Liver (tissue), 10 donors: Measurements from ENCODE around the gene POTEB3. TPM values are rescaled to one million over a fixed set of nuclear protein-coding genes. Genes with fewer than 3 reads are reported as not detected.
"Not testable (repeated sequence)": the region's sequence is repeated elsewhere in the genome, so short reads cannot be mapped to it uniquely, and the experiment has no call there.

ENCODE experiments used
- DNase-seq: peaks from one replicate; pipeline ENCODE4 v3.0.0-alpha.2; 2017; ENCODE audit warnings: low spot score
- H3K27ac ChIP-seq, 2 donors: one replicate each; pipeline ENCODE4 v1.7.0; 2013; ENCODE audit warnings: inconsistent platforms in 2 of 2, low read length in 2 of 2, control low read depth in 1 of 2, low read depth in 1 of 2, mild to moderate bottlenecking in 1 of 2
- H3K27me3 ChIP-seq, 4 donors: one replicate each; pipeline versions ENCODE4 v1.6.1 to v1.7.0; 2013; ENCODE audit warnings: low read length in 3 of 4, inconsistent platforms in 1 of 4, mild to moderate bottlenecking in 1 of 4, moderate library complexity in 1 of 4; ENCODE audit not compliant: control insufficient read depth in 4 of 4, insufficient read depth in 4 of 4
- H3K36me3 ChIP-seq, 4 donors: one replicate each; pipeline versions ENCODE4 v1.6.1 to v1.7.0; 2013; ENCODE audit warnings: low read length in 3 of 4, mild to moderate bottlenecking in 3 of 4, low read depth in 1 of 4, moderate library complexity in 1 of 4; ENCODE audit not compliant: control insufficient read depth in 4 of 4, insufficient read depth in 3 of 4
- H3K4me1 ChIP-seq, 4 donors: one replicate each; pipeline versions ENCODE4 v1.6.1 to v1.7.0; 2013; ENCODE audit warnings: low read length in 3 of 4, mild to moderate bottlenecking in 3 of 4, moderate library complexity in 1 of 4; ENCODE audit not compliant: control insufficient read depth in 4 of 4, insufficient read depth in 4 of 4
- H3K4me3 ChIP-seq, 3 donors: one replicate each; pipeline versions ENCODE4 v1.6.1 to v1.7.0; 2013; ENCODE audit warnings: low read length in 3 of 3, control low read depth in 1 of 3, low read depth in 1 of 3, mild to moderate bottlenecking in 1 of 3
- H3K9ac ChIP-seq, 2 donors: one replicate each; pipeline ENCODE4 v1.7.0; 2013; ENCODE audit warnings: low read length in 2 of 2, mild to moderate bottlenecking in 2 of 2, moderate library complexity in 2 of 2, control low read depth in 1 of 2, low read depth in 1 of 2
- H3K9me3 ChIP-seq, 4 donors: one replicate each; pipeline versions ENCODE4 v1.6.1 to v1.7.0; 2013; ENCODE audit warnings: low read length in 3 of 4; ENCODE audit not compliant: control insufficient read depth in 4 of 4
- WGBS: extraction: QIAGEN DNeasy Blood & Tissue Kit; methylation state at CpG from one replicate; pipeline ENCODE4 v1.1.7; 2013; 5-methylcytosine and 5-hydroxymethylcytosine counted together
- polyA plus RNA-seq, 2 donors: library from polyadenylated mRNA; stranded (reverse) in 1 of 2; unstranded in 1 of 2; fragments of 200-250 nt in 1 of 2; fragments of >200 nt in 1 of 2; fragmentation: Nextera tagmentation in 1 of 2; extraction: Ambion mirVana in 1 of 2; gene quantifications; one replicate each; pipeline versions ENCODE4 v1.2.1 to v1.2.3, GENCODE V29; 2013 to 2015
- small RNA-seq: library from RNA; depleted of rRNA; stranded (forward); fragments of <200 nt; gene quantifications from one replicate; pipeline ENCODE3, GENCODE V24; 2014
- total RNA-seq, 2 donors: library from RNA; depleted of rRNA; stranded (reverse); fragments of >200 nt; gene quantifications; one replicate each; pipeline ENCODE4 v1.2.3, GENCODE V29; 2014
- donor health status: healthy.
- donor health status: healthy.
- donor health status: healthy.
- donor health status: healthy.
- donor health status: healthy.

The POTEB3 gene
- total and polyA plus RNA-seq, 4 donors, result not detected

DNA sequence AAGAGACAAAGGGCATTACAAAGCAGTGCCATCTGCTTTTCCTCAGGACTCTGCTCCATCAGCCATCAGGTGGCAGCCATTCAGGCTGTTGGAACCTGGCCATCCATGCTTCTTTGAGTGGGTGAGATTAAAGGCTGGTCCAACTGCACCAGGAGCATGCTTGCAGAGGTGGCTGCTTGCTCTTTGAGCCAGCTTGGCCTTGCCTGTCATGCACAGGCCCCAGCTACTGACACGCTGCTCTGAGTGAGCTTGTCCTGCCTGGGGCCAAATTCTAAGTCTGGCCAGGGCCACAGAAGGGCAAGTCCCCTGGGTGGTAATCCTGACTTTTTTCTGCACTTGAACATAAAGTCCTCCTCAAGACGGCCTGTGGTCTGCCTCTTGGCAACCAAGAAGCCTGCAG is 43.1 kb downstream of the POTEB3 start:
- whole genome bisulfite sequencing, result no CpG with 5 or more reads among the region's 2 CpGs
- not testable (repeated sequence) for H3K9me3 ChIP-seq, H3K4me3 ChIP-seq, H3K9ac ChIP-seq, H3K4me1 ChIP-seq, H3K27me3 ChIP-seq, H3K36me3 ChIP-seq, DNase-seq, H3K27ac ChIP-seq

DNA sequence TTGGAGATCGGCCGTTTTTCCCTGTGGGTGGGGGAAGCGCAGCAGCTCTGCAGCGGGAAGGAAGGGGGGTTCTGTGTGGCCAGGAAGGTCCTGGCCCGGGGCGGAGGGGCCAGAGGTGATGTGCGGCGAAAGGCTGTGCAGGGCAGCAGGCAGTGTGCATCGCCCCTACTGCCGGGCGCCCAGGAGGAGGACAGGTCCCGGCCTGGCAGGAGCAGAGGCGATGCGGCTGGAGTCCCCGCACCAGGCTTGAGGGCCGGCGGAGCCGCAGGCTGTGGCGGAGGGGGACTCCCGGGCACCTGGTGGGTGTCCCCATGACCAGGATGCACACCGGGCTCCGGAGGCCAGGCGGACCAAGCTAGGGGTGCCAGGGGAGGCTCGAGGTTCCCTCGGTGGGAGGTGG is 54.3 kb downstream of the POTEB3 start:
- H3K4me3 ChIP-seq, H3K36me3 ChIP-seq, H3K4me1 ChIP-seq, H3K9ac ChIP-seq, H3K27ac ChIP-seq, H3K27me3 ChIP-seq, H3K9me3 ChIP-seq, DNase-seq: not testable (repeated sequence)
- no CpG with 5 or more reads among the region's 25 CpGs for WGBS

DNA sequence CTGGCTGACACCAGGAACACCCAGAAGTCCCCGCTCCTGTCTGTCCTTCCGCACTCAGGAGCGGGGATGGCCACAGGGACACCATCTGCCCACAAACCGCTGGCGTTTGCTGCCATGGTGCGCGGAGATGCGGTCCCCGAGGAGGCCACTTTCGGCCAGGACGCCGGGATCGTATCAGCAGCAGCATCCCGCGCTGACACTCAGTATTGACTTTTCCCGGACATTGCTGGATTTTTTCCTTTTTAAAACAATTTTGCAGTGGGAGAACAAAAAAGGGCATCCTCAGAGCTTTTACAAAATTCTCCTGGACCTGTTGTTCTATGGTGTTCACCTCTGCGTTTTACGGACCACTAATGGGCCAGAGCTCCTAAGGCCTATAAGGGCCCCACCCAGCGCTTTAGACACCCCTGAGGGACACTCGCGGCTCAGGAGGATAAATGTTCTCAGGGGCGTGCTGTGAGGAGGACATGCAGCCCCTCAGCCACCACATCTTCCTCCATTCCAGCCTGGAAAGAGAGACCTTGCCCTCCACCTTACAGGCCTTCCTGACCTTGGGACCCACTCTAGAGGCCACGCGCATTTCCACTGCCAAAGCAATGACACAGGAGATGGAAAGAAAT is 56.3 kb downstream of the POTEB3 start:
- H3K4me3 ChIP-seq, result not testable (repeated sequence)
- WGBS, result no CpG with 5 or more reads among the region's 24 CpGs

DNA sequence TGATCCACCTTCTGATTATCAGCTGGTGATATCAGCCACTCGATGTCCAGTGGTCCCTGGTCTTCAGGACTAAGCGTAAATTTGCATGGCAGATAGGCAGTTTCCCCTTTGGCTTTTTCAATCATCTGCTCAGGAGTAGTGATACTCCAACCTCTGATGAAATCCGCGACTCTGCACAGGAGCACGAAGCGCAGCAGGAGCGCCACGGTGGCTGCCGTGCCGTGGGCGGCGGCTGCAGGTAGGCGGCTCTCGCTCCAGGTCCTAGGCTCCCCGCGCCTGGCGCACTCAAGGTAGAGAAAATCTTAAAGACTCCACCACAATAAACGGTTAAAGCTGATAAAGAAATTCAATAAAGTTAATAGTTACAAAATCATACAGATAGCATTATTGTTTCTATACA is 66.6 kb downstream of the POTEB3 start:
- H3K4me1 ChIP-seq, H3K27me3 ChIP-seq, H3K36me3 ChIP-seq, DNase-seq, H3K9me3 ChIP-seq, H3K27ac ChIP-seq, H3K9ac ChIP-seq, H3K4me3 ChIP-seq: not testable (repeated sequence)
- no CpG with 5 or more reads among the region's 18 CpGs for WGBS

More for the DNA sequence above, 56.3 kb downstream of the POTEB3 start:
- not testable (repeated sequence) for H3K27ac ChIP-seq, H3K4me1 ChIP-seq, H3K27me3 ChIP-seq, H3K36me3 ChIP-seq, H3K9me3 ChIP-seq, H3K9ac ChIP-seq, DNase-seq

DNA sequence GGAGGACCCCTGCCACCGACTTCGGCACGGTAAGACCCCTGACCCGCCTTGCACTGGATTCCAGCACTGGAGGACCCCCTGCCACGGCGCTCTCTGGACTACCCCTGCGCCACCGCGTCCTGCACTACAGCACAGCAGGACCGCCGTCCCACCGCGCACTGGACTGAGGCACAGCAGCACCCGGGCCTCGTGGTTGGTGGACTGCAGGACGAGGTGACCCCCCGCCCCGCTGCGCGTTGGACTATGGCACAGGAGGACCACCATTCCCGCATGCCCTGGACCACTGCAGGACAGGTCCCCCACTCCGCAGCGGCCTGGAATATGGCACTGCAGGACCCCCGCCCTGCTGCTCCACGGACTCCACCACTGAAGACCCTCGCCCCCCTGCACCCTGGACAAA is 71.1 kb downstream of the POTEB3 start:
- H3K4me1 ChIP-seq, DNase-seq, H3K36me3 ChIP-seq, H3K9ac ChIP-seq, H3K9me3 ChIP-seq, H3K27me3 ChIP-seq, H3K4me3 ChIP-seq, H3K27ac ChIP-seq: not testable (repeated sequence)
- WGBS, result no CpG with 5 or more reads among the region's 26 CpGs

DNA sequence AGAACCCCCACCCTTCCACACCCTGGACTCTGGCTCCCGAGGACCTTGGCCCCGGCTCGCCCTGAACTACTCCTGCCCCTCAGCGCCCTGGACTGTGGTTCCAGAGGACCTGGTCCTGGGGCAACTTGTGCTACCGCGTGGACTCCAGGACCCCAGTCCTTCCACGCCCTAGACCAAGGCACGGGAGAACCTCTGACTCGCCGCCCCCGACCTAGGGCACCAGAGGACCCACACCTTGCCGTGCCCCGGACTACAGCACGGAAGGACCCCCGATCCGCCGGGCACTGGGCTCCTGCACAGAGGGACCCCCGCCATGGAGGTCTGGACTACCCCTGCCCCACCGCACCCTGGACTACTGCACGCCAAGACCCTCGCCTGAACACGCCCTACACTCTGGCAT is 71.7 kb downstream of the POTEB3 start:
- H3K36me3 ChIP-seq, H3K4me3 ChIP-seq, H3K27me3 ChIP-seq, DNase-seq, H3K27ac ChIP-seq, H3K9me3 ChIP-seq, H3K4me1 ChIP-seq, H3K9ac ChIP-seq: not testable (repeated sequence)
- WGBS, result 96% methylated on average over 10 of the region's 22 CpGs

Small RNA genes lying within 50 kb of the gene (small RNA-seq; reads per million reads assigned to genes)
- gene GRAMD4P6 (not detected), gene MIR3118-3 (not detected), gene RF00026 (not detected)
